K562 (cell line): Measurements from ENCODE around the gene TMEM204. TPM values are rescaled to one million over a fixed set of nuclear protein-coding genes. Genes with fewer than 3 reads are reported as not detected.

ENCODE experiments used
- ATAC-seq: fragments of 200-7000 bp; cut with Tn5 transposase; 3 replicates; pipeline ENCODE4 v1.9.1; 2020; ENCODE audit warnings: moderate library complexity
- BruUV-seq: library from RNA; stranded (reverse); fragments of 400-500 nt; replicated peaks from 2 replicates; lab custom pipeline; 2021; lab: Mats Ljungman, UMichigan
- CTCF ChIA-PET: fragments of 300-600 bp; formaldehyde crosslinking; extraction: SDS; loops from one replicate; lab custom pipeline; 2021; ENCODE audit warnings: low intra/inter-chr PET ratio; lab: Yijun Ruan, JAX
- POLR2A ChIA-PET: fragments of 300-600, 350-650 bp; sonication (Branson Sonifier 250); formaldehyde crosslinking; extraction: SDS; loops from one replicate; lab custom pipeline; 2021; ENCODE audit warnings: antibody characterized with exemption, inconsistent platforms; lab: Yijun Ruan, JAX
- DNase-seq, 4 experiments: peaks; one replicate each; pipeline versions ENCODE4 v3.0.0 to v3.0.0-alpha.2; 2011 to 2018; ENCODE audit warnings: low spot score in 3 of 4, mixed read lengths in 3 of 4; ENCODE audit errors: extremely low read depth in 1 of 4
- FAIRE-seq: peaks from 2 replicates; lab custom pipeline; 2011; peaks lifted over from hg19 to GRCh38; lab: Jason Lieb, UNC
- H2AFZ ChIP-seq: 2 replicates; pipeline ENCODE4 v1.6.0; 2011; ENCODE audit warnings: low read depth, low read length, control low read depth, inconsistent platforms
- H3K27ac ChIP-seq: fragments of 200-600 bp; 3 replicates; pipeline ENCODE4 v1.8.0; 2011; ENCODE audit warnings: low read depth, mild to moderate bottlenecking, control low read depth, inconsistent platforms, low read length, moderate library complexity, mixed read lengths; ENCODE audit errors: extremely low read depth
- H3K27me3 ChIP-seq, 2 experiments: fragments of 300-600 bp in 1 of 2; 2 replicates in 1 of 2; 3 replicates in 1 of 2; pipeline versions ENCODE4 v1.6.0 to v1.8.0; 2011; ENCODE audit warnings: inconsistent platforms in 2 of 2, low read length in 2 of 2, mild to moderate bottlenecking in 1 of 2, mixed read lengths in 1 of 2, moderate library complexity in 1 of 2; ENCODE audit not compliant: control insufficient read depth in 2 of 2, insufficient read depth in 2 of 2
- H3K36me3 ChIP-seq: fragments of 300-600 bp; 3 replicates; pipeline ENCODE4 v1.8.0; 2011; ENCODE audit warnings: mild to moderate bottlenecking, low read length, inconsistent platforms; ENCODE audit not compliant: control insufficient read depth, insufficient read depth
- H3K4me1 ChIP-seq, 2 experiments: fragments of 200-600 bp in 1 of 2; replicated peaks in 1 of 2; 2 replicates in 1 of 2; 3 replicates in 1 of 2; pipeline versions ENCODE4 v1.5.1 to v1.8.0; 2011; ENCODE audit warnings: inconsistent platforms in 2 of 2, low read length in 2 of 2, mild to moderate bottlenecking in 1 of 2, mixed read lengths in 1 of 2, moderate library complexity in 1 of 2; ENCODE audit not compliant: control insufficient read depth in 2 of 2, insufficient read depth in 2 of 2
- H3K4me2 ChIP-seq: 2 replicates; pipeline ENCODE4 v1.6.1; 2011; ENCODE audit warnings: low read length, control low read depth, inconsistent platforms, mixed read lengths; ENCODE audit not compliant: insufficient read depth
- H3K4me3 ChIP-seq: fragments of 200-600 bp; sonication (generic), shearing (Covaris generic); 2 replicates; pipeline ENCODE4 v1.5.1; 2016; ENCODE audit warnings: control low read depth, inconsistent platforms
- H3K79me2 ChIP-seq: fragments of 200-600 bp; 3 replicates; pipeline ENCODE4 v1.8.0; 2011; ENCODE audit warnings: low read length, inconsistent platforms; ENCODE audit not compliant: control insufficient read depth, insufficient read depth
- H3K9ac ChIP-seq, 2 experiments: 2 replicates each; pipeline versions ENCODE4 v1.6.0 to v1.6.1; 2011; ENCODE audit warnings: low read depth in 2 of 2, low read length in 2 of 2, control low read depth in 1 of 2, inconsistent platforms in 1 of 2, mild to moderate bottlenecking in 1 of 2, mixed read lengths in 1 of 2; ENCODE audit not compliant: insufficient read depth in 1 of 2
- H3K9me1 ChIP-seq: one replicate; pipeline ENCODE4 v1.6.0; 2011; ENCODE audit warnings: inconsistent platforms, mild to moderate bottlenecking, low read length, moderate library complexity; ENCODE audit not compliant: control insufficient read depth, insufficient read depth
- H3K9me3 ChIP-seq: replicated peaks from 2 replicates; pipeline ENCODE4 v1.5.1; 2011; ENCODE audit warnings: low read depth, low read length, inconsistent platforms; ENCODE audit not compliant: control insufficient read depth, insufficient read depth
- H4K20me1 ChIP-seq: replicated peaks from 2 replicates; pipeline ENCODE4 v1.6.1; 2011; ENCODE audit warnings: low read length, inconsistent platforms, mixed read lengths; ENCODE audit not compliant: control insufficient read depth, insufficient read depth
- L3MBTL2 ChIP-seq: fragments of 450-650 bp; IDR thresholded peaks from 2 replicates; pipeline ENCODE4 v1.6.1; 2016; ENCODE audit warnings: mild to moderate bottlenecking, moderate library complexity
- SIRT6 ChIP-seq: IDR thresholded peaks from one replicate; pipeline ENCODE4 v1.6.1; 2012; ENCODE audit warnings: low read depth, mild to moderate bottlenecking, control low read depth, inconsistent platforms, low read length, moderate library complexity
- WGBS: fragments of 100-300 bp; shearing (Covaris generic); methylation state at CpG from one replicate; pipeline ENCODE4 v1.1.6; 2016; ENCODE audit warnings: low coverage, mixed read lengths; ENCODE audit not compliant: insufficient coverage; ENCODE audit errors: missing lambda C conversion rate; 5-methylcytosine and 5-hydroxymethylcytosine counted together
- in situ Hi-C: fragments of 300-500 bp; cut with MboI; formaldehyde crosslinking; loops from 4 replicates; pipeline ENCODE4 v1.15.0; 2018; ENCODE audit warnings: inconsistent platforms, mixed read lengths
- intact Hi-C: fragments of 100-400 bp; cut with micrococcal nuclease; formaldehyde crosslinking; loops from 2 replicates; pipeline ENCODE4 v1.14.2; 2022
- polyA plus RNA-seq, 8 experiments: library from polyadenylated mRNA; depleted of rRNA in 4 of 8; stranded (reverse) in 5 of 8; unstranded in 3 of 8; fragments of >200 nt; fragmentation: Nextera tagmentation in 2 of 8; fragmentation: Illumina TruSeq in 1 of 8; extraction: Ambion mirVana in 2 of 8; extraction: Trizol in 1 of 8; gene quantifications; 2 replicates each; pipeline versions ENCODE4 v1.2.1 to v1.2.3, GENCODE V29; 2011 to 2014; ENCODE audit warnings: inconsistent platforms in 1 of 8, missing spikeins in 1 of 8
- total RNA-seq, 7 experiments: library from RNA; depleted of rRNA in 6 of 7; stranded (reverse); fragments of >200 nt in 6 of 7; fragmentation: Illumina TruSeq in 2 of 7; extraction: Trizol in 2 of 7; gene quantifications; 2 replicates each; pipeline versions ENCODE4 v1.2.1 to v1.2.3, GENCODE V29; 2011 to 2021; ENCODE audit warnings: low replicate concordance in 1 of 7
- TF ChIP-seq, protein P1 (sequence below): sonication (generic); formaldehyde crosslinking; IDR thresholded peaks from 2 replicates; pipeline ENCODE4 v1.8.1; 2023; ENCODE audit warnings: mild to moderate bottlenecking, missing genetic modification reagents
- TF ChIP-seq, protein P2 (sequence below): fragments of 450-650 bp; IDR thresholded peaks from 2 replicates; pipeline ENCODE4 v1.6.1; 2016; ENCODE audit warnings: mild to moderate bottlenecking, moderate library complexity
- TF ChIP-seq, protein P3 (sequence below), 2 experiments: IDR thresholded peaks; 2 replicates each; pipeline ENCODE4 v1.6.1; 2011; ENCODE audit warnings: borderline replicate concordance in 1 of 2, control low read depth in 1 of 2, low read depth in 1 of 2, low read length in 1 of 2, mild to moderate bottlenecking in 1 of 2, mixed read lengths in 1 of 2, moderate library complexity in 1 of 2; ENCODE audit not compliant: insufficient read depth in 1 of 2, insufficient read length in 1 of 2, poor library complexity in 1 of 2, severe bottlenecking in 1 of 2; ENCODE audit errors: extremely low read depth in 1 of 2

TMEM204 gene
- total and polyA plus RNA-seq, 9 of the 15 experiments (the other 6 are each of a cell fraction or from before 2014, with no cell fraction given): 0.04 to 0.18 TPM; not detected in 7

DNA sequence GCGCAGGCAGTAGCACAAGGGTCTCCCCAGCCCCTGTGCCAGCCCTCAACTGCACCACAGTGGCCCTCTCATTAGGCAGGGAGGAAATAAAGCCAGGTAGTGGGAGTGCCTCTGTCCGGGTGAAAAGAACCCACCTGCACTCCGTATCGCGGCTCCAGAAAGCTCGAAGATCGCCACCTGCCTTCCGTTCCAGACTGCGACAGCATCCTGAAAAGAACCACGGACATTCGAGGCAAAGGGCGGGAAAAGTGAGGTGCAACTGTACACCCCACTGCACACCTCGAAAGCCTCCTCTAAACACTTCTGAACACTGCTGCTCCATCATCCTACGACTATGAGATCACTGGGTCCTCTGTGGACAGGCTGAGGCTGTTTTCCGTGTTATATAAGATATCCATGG is 49.7 kb downstream of the TMEM204 start:
- in situ Hi-C loops: no loop called here
- TF ChIP-seq, protein P1, sequence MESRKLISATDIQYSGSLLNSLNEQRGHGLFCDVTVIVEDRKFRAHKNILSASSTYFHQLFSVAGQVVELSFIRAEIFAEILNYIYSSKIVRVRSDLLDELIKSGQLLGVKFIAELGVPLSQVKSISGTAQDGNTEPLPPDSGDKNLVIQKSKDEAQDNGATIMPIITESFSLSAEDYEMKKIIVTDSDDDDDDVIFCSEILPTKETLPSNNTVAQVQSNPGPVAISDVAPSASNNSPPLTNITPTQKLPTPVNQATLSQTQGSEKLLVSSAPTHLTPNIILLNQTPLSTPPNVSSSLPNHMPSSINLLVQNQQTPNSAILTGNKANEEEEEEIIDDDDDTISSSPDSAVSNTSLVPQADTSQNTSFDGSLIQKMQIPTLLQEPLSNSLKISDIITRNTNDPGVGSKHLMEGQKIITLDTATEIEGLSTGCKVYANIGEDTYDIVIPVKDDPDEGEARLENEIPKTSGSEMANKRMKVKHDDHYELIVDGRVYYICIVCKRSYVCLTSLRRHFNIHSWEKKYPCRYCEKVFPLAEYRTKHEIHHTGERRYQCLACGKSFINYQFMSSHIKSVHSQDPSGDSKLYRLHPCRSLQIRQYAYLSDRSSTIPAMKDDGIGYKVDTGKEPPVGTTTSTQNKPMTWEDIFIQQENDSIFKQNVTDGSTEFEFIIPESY (CRISPR knock-in tag): 0 out of 2 replicates have a peak, but pooled peaks have one; percentile 52
- TF ChIP-seq, protein P2, sequence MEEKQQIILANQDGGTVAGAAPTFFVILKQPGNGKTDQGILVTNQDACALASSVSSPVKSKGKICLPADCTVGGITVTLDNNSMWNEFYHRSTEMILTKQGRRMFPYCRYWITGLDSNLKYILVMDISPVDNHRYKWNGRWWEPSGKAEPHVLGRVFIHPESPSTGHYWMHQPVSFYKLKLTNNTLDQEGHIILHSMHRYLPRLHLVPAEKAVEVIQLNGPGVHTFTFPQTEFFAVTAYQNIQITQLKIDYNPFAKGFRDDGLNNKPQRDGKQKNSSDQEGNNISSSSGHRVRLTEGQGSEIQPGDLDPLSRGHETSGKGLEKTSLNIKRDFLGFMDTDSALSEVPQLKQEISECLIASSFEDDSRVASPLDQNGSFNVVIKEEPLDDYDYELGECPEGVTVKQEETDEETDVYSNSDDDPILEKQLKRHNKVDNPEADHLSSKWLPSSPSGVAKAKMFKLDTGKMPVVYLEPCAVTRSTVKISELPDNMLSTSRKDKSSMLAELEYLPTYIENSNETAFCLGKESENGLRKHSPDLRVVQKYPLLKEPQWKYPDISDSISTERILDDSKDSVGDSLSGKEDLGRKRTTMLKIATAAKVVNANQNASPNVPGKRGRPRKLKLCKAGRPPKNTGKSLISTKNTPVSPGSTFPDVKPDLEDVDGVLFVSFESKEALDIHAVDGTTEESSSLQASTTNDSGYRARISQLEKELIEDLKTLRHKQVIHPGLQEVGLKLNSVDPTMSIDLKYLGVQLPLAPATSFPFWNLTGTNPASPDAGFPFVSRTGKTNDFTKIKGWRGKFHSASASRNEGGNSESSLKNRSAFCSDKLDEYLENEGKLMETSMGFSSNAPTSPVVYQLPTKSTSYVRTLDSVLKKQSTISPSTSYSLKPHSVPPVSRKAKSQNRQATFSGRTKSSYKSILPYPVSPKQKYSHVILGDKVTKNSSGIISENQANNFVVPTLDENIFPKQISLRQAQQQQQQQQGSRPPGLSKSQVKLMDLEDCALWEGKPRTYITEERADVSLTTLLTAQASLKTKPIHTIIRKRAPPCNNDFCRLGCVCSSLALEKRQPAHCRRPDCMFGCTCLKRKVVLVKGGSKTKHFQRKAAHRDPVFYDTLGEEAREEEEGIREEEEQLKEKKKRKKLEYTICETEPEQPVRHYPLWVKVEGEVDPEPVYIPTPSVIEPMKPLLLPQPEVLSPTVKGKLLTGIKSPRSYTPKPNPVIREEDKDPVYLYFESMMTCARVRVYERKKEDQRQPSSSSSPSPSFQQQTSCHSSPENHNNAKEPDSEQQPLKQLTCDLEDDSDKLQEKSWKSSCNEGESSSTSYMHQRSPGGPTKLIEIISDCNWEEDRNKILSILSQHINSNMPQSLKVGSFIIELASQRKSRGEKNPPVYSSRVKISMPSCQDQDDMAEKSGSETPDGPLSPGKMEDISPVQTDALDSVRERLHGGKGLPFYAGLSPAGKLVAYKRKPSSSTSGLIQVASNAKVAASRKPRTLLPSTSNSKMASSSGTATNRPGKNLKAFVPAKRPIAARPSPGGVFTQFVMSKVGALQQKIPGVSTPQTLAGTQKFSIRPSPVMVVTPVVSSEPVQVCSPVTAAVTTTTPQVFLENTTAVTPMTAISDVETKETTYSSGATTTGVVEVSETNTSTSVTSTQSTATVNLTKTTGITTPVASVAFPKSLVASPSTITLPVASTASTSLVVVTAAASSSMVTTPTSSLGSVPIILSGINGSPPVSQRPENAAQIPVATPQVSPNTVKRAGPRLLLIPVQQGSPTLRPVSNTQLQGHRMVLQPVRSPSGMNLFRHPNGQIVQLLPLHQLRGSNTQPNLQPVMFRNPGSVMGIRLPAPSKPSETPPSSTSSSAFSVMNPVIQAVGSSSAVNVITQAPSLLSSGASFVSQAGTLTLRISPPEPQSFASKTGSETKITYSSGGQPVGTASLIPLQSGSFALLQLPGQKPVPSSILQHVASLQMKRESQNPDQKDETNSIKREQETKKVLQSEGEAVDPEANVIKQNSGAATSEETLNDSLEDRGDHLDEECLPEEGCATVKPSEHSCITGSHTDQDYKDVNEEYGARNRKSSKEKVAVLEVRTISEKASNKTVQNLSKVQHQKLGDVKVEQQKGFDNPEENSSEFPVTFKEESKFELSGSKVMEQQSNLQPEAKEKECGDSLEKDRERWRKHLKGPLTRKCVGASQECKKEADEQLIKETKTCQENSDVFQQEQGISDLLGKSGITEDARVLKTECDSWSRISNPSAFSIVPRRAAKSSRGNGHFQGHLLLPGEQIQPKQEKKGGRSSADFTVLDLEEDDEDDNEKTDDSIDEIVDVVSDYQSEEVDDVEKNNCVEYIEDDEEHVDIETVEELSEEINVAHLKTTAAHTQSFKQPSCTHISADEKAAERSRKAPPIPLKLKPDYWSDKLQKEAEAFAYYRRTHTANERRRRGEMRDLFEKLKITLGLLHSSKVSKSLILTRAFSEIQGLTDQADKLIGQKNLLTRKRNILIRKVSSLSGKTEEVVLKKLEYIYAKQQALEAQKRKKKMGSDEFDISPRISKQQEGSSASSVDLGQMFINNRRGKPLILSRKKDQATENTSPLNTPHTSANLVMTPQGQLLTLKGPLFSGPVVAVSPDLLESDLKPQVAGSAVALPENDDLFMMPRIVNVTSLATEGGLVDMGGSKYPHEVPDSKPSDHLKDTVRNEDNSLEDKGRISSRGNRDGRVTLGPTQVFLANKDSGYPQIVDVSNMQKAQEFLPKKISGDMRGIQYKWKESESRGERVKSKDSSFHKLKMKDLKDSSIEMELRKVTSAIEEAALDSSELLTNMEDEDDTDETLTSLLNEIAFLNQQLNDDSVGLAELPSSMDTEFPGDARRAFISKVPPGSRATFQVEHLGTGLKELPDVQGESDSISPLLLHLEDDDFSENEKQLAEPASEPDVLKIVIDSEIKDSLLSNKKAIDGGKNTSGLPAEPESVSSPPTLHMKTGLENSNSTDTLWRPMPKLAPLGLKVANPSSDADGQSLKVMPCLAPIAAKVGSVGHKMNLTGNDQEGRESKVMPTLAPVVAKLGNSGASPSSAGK: peak; percentile 54
- TF ChIP-seq, protein P3, sequence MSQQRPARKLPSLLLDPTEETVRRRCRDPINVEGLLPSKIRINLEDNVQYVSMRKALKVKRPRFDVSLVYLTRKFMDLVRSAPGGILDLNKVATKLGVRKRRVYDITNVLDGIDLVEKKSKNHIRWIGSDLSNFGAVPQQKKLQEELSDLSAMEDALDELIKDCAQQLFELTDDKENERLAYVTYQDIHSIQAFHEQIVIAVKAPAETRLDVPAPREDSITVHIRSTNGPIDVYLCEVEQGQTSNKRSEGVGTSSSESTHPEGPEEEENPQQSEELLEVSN (IDR thresholded peaks at IDR 0.05; ENCODE audit: borderline replicate concordance in 1 of 2, extremely low read depth in 1 of 2, insufficient read depth in 1 of 2, insufficient read length in 1 of 2, low read depth in 1 of 2, low read length in 1 of 2, poor library complexity in 1 of 2, severe bottlenecking in 1 of 2): peak; percentile 87 to 92
- TF ChIP-seq L3MBTL2 (peak; percentile 60; the same call in 1 of the 2 replicates), SIRT6 (no peak)

More for the DNA sequence above, 49.7 kb downstream of the TMEM204 start:
- Histone ChIP-seq H3K9me1 (no peaks in the 10 kb centered on the region), H2AFZ (no peak overlapping the region), H3K9me3 (no peaks in the 10 kb centered on the region), H3K9ac (no peak overlapping the region), H3K79me2 (no peaks in the 10 kb centered on the region), H3K36me3 (no peaks in the 10 kb centered on the region), H3K4me1 (peaks cover 0 to 8% of the 10 kb centered on the region in 2 experiments; a peak in 1 of 5 replicates), H3K4me2 (no peak overlapping the region), H3K27me3 (no peaks in the 10 kb centered on the region), H3K4me3 (no peak overlapping the region), H3K27ac (no peak overlapping the region), H4K20me1 (no peaks in the 10 kb centered on the region)
- CTCF ChIA-PET: no interaction called here
- no peak for ATAC-seq
- POLR2A ChIA-PET: no interaction called here
- intact Hi-C loops: no loop called here
- no TSS peak for BruUV-seq
- no peak for DNase-seq
- FAIRE-seq: no peak
- 68% methylated on average over 15 of the region's 15 CpGs for WGBS
